ENCODE measurements around the gene FOLH1.
"Not testable (repeated sequence)": the region's sequence is repeated elsewhere in the genome, so short reads cannot be mapped to it uniquely, and the experiment has no call there.

DNA sequence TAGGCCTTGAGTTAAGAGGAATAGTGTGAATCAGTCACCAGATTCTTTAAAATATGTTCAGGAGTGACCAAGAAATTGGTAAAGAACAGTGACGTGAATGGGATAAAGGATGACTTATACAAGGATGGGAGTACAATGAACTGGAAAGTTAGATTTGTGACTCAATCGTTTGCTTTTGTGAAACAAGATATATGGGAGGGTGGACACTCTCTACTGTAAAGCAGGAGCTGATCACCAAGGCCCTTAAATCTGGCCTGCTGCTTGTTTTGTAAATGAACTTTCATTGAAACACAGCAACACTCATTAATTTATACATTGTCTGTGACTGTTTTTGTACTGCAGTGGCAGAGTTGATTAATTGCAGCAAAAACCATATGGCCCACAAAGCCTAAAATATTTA is 46.7 kb upstream of the FOLH1 start:
- not testable (repeated sequence) for TF ChIP-seq POLR2AphosphoS5 (IDR thresholded peaks at IDR 0.05; ENCODE audit: low read depth, low read length); EZH2 (IDR thresholded peaks at IDR 0.05); EZH2phosphoT487 (IDR thresholded peaks at IDR 0.05; ENCODE audit: borderline replicate concordance); CTCF (IDR thresholded peaks at IDR 0.05 in 2 of 3, conservative IDR thresholded peaks at IDR 0.05 in 1 of 3; ENCODE audit: borderline replicate concordance in 1 of 3, insufficient read depth in 1 of 3, low read depth in 2 of 3, low read length in 2 of 3)

Data from HCT116 (cell line).